ENCODE measurements around the gene XRN1.

The XRN1 gene

GRCh38 chr3:142447852-142448823, at the start of gene XRN1:
TSS of gene XRN1 (minus strand) at chr3:142448037. CDS start at chr3:142447944, 93 bp downstream.
- peak within 1 kb of the TSS; percentile 90 for H3K4me3 ChIP-seq (ENCODE audit: low read length)
- TF ChIP-seq ZNF274 (IDR thresholded peaks at IDR 0.05; ENCODE audit: low read depth, low read length) = no peak

GRCh38 chr3:142495103-142495502, 47.3 kb upstream of the XRN1 start:
- no peak overlapping the region for H3K4me3 ChIP-seq (ENCODE audit: low read length)
- no peak for TF ChIP-seq ZNF274 (IDR thresholded peaks at IDR 0.05; ENCODE audit: low read depth, low read length)

GRCh38 chr3:142492184-142492583, 44.3 kb upstream of the XRN1 start:
- TF ChIP-seq ZNF274 (IDR thresholded peaks at IDR 0.05; ENCODE audit: low read depth, low read length) = no peak
- no peak overlapping the region for H3K4me3 ChIP-seq (ENCODE audit: low read length)

- no peak for TF ChIP-seq ZNF274 (IDR thresholded peaks at IDR 0.05; ENCODE audit: low read depth, low read length)
- H3K4me3 ChIP-seq (ENCODE audit: low read length) = no peak overlapping the region
Measured at GRCh38 chr3:142489572-142490323, 41.9 kb upstream of the XRN1 start.

GRCh38 chr3:142484912-142485435, 37.1 kb upstream of the XRN1 start:
- TF ChIP-seq ZNF274 (IDR thresholded peaks at IDR 0.05; ENCODE audit: low read depth, low read length) = no peak
- no peak overlapping the region for H3K4me3 ChIP-seq (ENCODE audit: low read length)

GRCh38 chr3:142481196-142481595, 33.4 kb upstream of the XRN1 start:
- no peak for TF ChIP-seq ZNF274 (IDR thresholded peaks at IDR 0.05; ENCODE audit: low read depth, low read length)
- no peak overlapping the region for H3K4me3 ChIP-seq (ENCODE audit: low read length)

GRCh38 chr3:142470826-142471225, 23.0 kb upstream of the XRN1 start:
- no peak overlapping the region for H3K4me3 ChIP-seq (ENCODE audit: low read length)
- no peak for TF ChIP-seq ZNF274 (IDR thresholded peaks at IDR 0.05; ENCODE audit: low read depth, low read length)

- H3K4me3 ChIP-seq (ENCODE audit: low read length) = no peak overlapping the region
- no peak for TF ChIP-seq ZNF274 (IDR thresholded peaks at IDR 0.05; ENCODE audit: low read depth, low read length)
Measured at GRCh38 chr3:142468456-142468855, 20.6 kb upstream of the XRN1 start.

GRCh38 chr3:142467768-142468167, 19.9 kb upstream of the XRN1 start:
- TF ChIP-seq ZNF274 (IDR thresholded peaks at IDR 0.05; ENCODE audit: low read depth, low read length) = no peak
- H3K4me3 ChIP-seq (ENCODE audit: low read length) = no peak overlapping the region

- no peak for TF ChIP-seq ZNF274 (IDR thresholded peaks at IDR 0.05; ENCODE audit: low read depth, low read length)
- no peak overlapping the region for H3K4me3 ChIP-seq (ENCODE audit: low read length)
Measured at GRCh38 chr3:142460689-142461088, 12.9 kb upstream of the XRN1 start.

GRCh38 chr3:142459929-142460328, 12.1 kb upstream of the XRN1 start:
- no peak for TF ChIP-seq ZNF274 (IDR thresholded peaks at IDR 0.05; ENCODE audit: low read depth, low read length)
- H3K4me3 ChIP-seq (ENCODE audit: low read length) = no peak overlapping the region

GRCh38 chr3:142459096-142459495, 11.3 kb upstream of the XRN1 start:
- no peak for TF ChIP-seq ZNF274 (IDR thresholded peaks at IDR 0.05; ENCODE audit: low read depth, low read length)
- no peak overlapping the region for H3K4me3 ChIP-seq (ENCODE audit: low read length)

- TF ChIP-seq ZNF274 (IDR thresholded peaks at IDR 0.05; ENCODE audit: low read depth, low read length) = no peak
- H3K4me3 ChIP-seq (ENCODE audit: low read length) = no peak overlapping the region
Measured at GRCh38 chr3:142450881-142451280, 3.0 kb upstream of the XRN1 start.

- no peak overlapping the region for H3K4me3 ChIP-seq (ENCODE audit: low read length)
- TF ChIP-seq ZNF274 (IDR thresholded peaks at IDR 0.05; ENCODE audit: low read depth, low read length) = no peak
Measured at GRCh38 chr3:142450189-142450588, 2.4 kb upstream of the XRN1 start.
